ENCODE data around the gene ETS1. TPM values are rescaled to one million over a fixed set of nuclear protein-coding genes. Genes with fewer than 3 reads are reported as not detected.
A peak's percentile ranks its signal among the peaks of the same experiment; 100 is the strongest.

Gene ETS1
- total and polyA plus RNA-seq, 2 experiments from 2014 or later: 25.6 to 52.6 TPM

- no peaks in the 10 kb centered on the region for H3K9me2 ChIP-seq (ENCODE audit: insufficient read depth)
- peaks cover 38% of the 10 kb centered on the region for H3K4me1 ChIP-seq (ENCODE audit: insufficient read depth)
- no peak for DNase-seq (ENCODE audit: low spot score)
- no peak; the same call in 2 of the 3 replicates for ATAC-seq
- no peak overlapping the region for H3K4me3 Mint-ChIP-seq
- no peaks in the 10 kb centered on the region for H4K20me1 ChIP-seq (replicated peaks; ENCODE audit: insufficient read depth)
- no peak overlapping the region for H3K27ac Mint-ChIP-seq
- H3K27me3 Mint-ChIP-seq (ENCODE audit: insufficient read depth, low read depth, poor library complexity): peaks cover 10% of the 10 kb centered on the region
- H3K4me2 ChIP-seq: 0 out of 2 replicates have a peak overlapping the region, but pooled peaks have one; percentile 20
- H3K36me3 Mint-ChIP-seq (ENCODE audit: low read depth): no peaks in the 10 kb centered on the region
- H3F3A ChIP-seq (replicated peaks; ENCODE audit: low read depth): no peaks in the 10 kb centered on the region
- H3K27ac ChIP-seq (ENCODE audit: low read depth): no peak overlapping the region
- no peak overlapping the region for H3K4me3 ChIP-seq
- no peaks in the 10 kb centered on the region for H3K9me3 Mint-ChIP-seq
- peak overlapping the region; percentile 63; the same call in 1 of the 2 replicates for H2AFZ ChIP-seq
- no peaks in the 10 kb centered on the region for H3K27me3 ChIP-seq (ENCODE audit: insufficient read depth)
- H3K79me2 ChIP-seq (replicated peaks; ENCODE audit: insufficient read depth): no peaks in the 10 kb centered on the region
- TF ChIP-seq STAT1 (IDR thresholded peaks at IDR 0.05; ENCODE audit: unreplicated experiment) (no peak), EZH2 (IDR thresholded peaks at IDR 0.05; ENCODE audit: low read depth, unreplicated experiment) (no peak)
- TF ChIP-seq, protein P1, sequence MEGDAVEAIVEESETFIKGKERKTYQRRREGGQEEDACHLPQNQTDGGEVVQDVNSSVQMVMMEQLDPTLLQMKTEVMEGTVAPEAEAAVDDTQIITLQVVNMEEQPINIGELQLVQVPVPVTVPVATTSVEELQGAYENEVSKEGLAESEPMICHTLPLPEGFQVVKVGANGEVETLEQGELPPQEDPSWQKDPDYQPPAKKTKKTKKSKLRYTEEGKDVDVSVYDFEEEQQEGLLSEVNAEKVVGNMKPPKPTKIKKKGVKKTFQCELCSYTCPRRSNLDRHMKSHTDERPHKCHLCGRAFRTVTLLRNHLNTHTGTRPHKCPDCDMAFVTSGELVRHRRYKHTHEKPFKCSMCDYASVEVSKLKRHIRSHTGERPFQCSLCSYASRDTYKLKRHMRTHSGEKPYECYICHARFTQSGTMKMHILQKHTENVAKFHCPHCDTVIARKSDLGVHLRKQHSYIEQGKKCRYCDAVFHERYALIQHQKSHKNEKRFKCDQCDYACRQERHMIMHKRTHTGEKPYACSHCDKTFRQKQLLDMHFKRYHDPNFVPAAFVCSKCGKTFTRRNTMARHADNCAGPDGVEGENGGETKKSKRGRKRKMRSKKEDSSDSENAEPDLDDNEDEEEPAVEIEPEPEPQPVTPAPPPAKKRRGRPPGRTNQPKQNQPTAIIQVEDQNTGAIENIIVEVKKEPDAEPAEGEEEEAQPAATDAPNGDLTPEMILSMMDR (conservative IDR thresholded peaks at IDR 0.05; ENCODE audit: low read depth in 2 of 2): no peak
- H3K36me3 ChIP-seq (ENCODE audit: insufficient read depth): no peaks in the 10 kb centered on the region
- peaks cover 52% of the 10 kb centered on the region for H3K4me1 Mint-ChIP-seq
Observed at GRCh38 chr11:128625326-128625725, 38.0 kb upstream of the ETS1 start.

GRCh38 chr11:128624269-128625175, 37.2 kb upstream of the ETS1 start:
- no peaks in the 10 kb centered on the region for H4K20me1 ChIP-seq (replicated peaks; ENCODE audit: insufficient read depth)
- H3K4me3 ChIP-seq: no peak overlapping the region
- no peaks in the 10 kb centered on the region for H3K9me2 ChIP-seq (ENCODE audit: insufficient read depth)
- Mint-ChIP-seq H3K27me3 (ENCODE audit: insufficient read depth, low read depth, poor library complexity) (peaks cover 14% of the 10 kb centered on the region), H3K4me1 (peaks cover 47% of the 10 kb centered on the region), H3K27ac (no peak overlapping the region), H3K4me3 (no peak overlapping the region), H3K9me3 (no peaks in the 10 kb centered on the region), H3K36me3 (ENCODE audit: low read depth) (no peaks in the 10 kb centered on the region)
- no peak overlapping the region for H3K27ac ChIP-seq (ENCODE audit: low read depth)
- peak overlapping the region; percentile 63; the same call in 1 of the 2 replicates for H2AFZ ChIP-seq
- H3K4me2 ChIP-seq: peak overlapping the region; percentile 64; the same call in 1 of the 2 replicates
- H3K27me3 ChIP-seq (ENCODE audit: insufficient read depth): no peaks in the 10 kb centered on the region
- no peak for DNase-seq (ENCODE audit: low spot score)
- no peak; the same call in 2 of the 3 replicates for ATAC-seq
- H3F3A ChIP-seq (replicated peaks; ENCODE audit: low read depth): no peaks in the 10 kb centered on the region
- peaks cover 38% of the 10 kb centered on the region for H3K4me1 ChIP-seq (ENCODE audit: insufficient read depth)
- no peaks in the 10 kb centered on the region for H3K79me2 ChIP-seq (replicated peaks; ENCODE audit: insufficient read depth)
- no peaks in the 10 kb centered on the region for H3K36me3 ChIP-seq (ENCODE audit: insufficient read depth)
- TF ChIP-seq ETS1 (IDR thresholded peaks at IDR 0.05) (no peak), EZH2 (IDR thresholded peaks at IDR 0.05; ENCODE audit: low read depth, unreplicated experiment) (no peak), EZH2phosphoT487 (IDR thresholded peaks at IDR 0.05; ENCODE audit: unreplicated experiment) (no peak), ZNF462 (CRISPR knock-in tag; IDR thresholded peaks at IDR 0.05) (no peak), NANOG (IDR thresholded peaks at IDR 0.05; ENCODE audit: borderline replicate concordance) (no peak), CREB1 (CRISPR knock-in tag; IDR thresholded peaks at IDR 0.05; ENCODE audit: low read depth) (no peak), JUNB (IDR thresholded peaks at IDR 0.05; ENCODE audit: unreplicated experiment) (no peak), ZNF331 (CRISPR knock-in tag; IDR thresholded peaks at IDR 0.05; ENCODE audit: low read depth) (no peak)
